NCI-H1694 treated with DMSO at 0.1 percent for 48 hours (cell line): ENCODE results near the gene ASXL1.

Experiments
- DNase-seq: peaks from one replicate; lab custom pipeline; 2025; lab: John Stamatoyannopoulos, UW

Gene ASXL1

GRCh38 chr20:32480371-32481241, 122.5 kb downstream of the ASXL1 start:
- no peak for DNase-seq

DNA sequence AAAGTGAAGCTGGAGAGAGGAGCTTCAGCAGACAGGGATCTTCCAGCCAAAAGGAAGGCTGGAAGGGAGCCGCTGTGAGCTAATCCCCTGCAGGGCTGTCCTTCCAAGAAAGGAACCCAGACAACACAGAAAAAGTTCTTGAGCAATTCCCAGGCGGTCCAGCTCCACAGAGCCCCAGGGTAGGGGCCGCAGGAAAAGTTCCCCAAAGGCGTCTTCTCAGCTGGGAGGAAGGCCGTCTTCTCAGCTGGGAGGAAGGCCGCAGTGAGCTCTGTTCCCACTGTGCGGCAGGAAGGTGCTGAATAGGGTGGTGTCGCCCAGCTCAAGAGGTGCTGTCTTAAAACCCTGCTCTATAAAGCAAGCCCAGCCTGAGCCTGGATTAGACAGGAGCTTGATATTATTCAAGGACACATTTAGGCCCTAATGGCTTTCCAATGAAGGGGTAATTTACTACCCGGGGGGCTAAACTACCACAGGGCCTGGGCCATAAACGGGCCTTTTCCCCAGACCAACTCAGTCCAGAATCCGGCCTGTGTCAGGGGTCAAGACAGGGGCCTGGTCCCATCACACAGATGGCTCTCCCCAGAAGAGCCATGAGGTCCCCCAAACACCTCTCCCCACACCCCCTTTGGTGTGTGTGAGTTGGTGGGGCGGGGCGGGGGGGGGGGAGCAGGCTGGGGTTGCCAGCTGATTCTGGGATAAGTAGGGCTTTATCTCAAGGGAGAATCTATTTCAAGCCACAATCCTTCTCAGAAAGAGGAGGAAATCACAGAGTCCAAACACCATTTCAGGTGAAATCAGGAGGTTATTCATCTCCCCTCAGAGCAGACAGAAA, 123.4 kb downstream of the ASXL1 start:
- no peak for DNase-seq

DNA sequence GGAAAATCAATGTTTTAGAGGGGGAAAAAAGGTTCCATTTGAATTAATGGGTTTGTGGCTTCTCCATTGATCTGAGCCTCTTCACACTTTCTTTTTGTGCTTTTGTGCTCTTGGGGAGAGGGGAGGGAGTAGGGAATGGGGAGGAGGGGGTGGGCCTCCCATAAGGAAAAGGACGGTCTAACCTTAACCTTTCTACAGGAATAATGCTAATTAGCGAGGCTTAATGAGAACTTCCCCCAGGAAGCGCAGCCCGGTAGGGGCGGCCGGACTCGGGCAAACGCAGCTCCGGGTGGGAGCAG, 124.0 kb downstream of the ASXL1 start:
- no peak for DNase-seq

GRCh38 chr20:32482442-32483261, 124.5 kb downstream of the ASXL1 start:
- DNase-seq, result no peak

DNA sequence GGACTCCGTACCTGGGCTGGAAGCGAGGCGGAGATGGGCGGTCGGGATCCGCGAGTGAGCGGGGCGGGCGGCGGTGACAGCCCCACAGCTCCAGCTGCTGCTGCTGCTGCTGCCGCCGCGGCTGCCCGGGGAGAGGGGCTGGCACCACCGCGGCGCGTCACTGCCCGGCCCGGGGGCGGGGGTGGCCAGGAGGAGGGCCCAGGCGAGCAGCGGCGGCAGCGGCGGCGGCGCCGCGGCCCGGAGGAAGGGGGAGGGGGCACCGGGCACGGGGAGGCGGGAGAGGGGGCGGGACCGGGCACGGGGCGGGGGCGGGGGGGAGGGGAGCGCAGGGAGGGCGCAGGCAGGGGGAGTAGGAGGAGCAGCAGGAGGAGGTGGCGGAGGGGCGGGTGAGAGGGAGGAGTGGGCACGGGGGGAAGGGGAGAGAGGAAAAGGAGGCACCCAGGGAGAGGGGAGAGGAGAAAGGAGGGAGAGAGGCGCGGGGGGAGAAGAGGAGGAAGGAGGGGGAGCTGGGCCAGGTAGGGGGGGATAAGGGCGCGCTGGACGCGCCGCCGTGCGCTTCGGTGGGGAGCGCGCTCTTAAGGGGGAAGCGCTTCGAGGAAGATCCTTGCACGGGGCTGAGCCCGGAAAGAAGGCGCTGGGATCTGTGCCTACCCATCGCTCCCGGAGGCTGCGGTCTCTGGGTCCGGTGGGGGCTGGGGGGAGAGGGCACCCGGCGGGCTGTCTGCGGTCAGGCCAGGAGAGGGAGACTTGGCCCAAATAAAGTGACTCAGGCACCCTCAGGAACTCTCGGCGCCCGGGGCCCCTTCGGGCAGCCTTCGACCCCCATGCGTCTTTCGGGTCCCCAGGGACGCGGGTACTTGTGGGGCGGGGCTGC, 125.5 kb downstream of the ASXL1 start:
- peak; percentile 57 for DNase-seq

DNA sequence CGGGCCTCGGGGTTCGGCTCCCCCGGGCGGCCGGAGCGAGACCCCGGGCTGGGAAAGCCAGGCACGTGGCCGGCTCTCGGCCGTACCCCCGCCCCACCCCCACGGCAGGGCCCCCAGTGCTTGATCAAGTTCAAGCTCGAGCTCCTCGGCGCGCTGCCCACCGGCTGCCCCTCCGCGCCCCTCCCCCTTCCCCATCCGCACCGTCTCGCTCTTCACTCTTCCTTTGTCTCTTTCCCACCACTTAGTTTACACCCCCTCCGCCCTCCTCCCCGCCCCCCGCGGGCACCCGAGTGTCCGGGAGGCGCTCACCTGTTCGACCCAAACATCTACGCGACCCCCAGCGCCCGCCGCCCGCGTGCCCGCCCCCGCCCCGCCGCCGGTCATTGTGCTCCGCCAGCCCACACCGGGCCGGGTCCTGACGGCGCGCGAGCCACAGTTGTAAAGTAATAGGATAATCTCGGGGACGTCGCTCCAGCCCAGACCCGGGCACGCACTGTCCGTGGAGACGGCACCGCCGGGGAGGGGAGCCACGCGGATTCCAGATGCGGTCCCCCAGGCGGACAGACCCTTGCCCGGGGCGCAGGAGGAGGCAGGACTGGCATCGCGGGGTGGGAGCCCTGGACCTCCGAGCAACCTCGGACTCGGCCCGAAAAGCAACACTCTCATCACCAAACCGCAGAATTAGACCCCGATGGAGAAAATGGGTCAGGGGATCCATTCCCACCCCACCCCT, 126.3 kb downstream of the ASXL1 start:
- no peak for DNase-seq

GRCh38 chr20:32484958-32485769, 127.0 kb downstream of the ASXL1 start:
- DNase-seq, result peak; percentile 74

DNA sequence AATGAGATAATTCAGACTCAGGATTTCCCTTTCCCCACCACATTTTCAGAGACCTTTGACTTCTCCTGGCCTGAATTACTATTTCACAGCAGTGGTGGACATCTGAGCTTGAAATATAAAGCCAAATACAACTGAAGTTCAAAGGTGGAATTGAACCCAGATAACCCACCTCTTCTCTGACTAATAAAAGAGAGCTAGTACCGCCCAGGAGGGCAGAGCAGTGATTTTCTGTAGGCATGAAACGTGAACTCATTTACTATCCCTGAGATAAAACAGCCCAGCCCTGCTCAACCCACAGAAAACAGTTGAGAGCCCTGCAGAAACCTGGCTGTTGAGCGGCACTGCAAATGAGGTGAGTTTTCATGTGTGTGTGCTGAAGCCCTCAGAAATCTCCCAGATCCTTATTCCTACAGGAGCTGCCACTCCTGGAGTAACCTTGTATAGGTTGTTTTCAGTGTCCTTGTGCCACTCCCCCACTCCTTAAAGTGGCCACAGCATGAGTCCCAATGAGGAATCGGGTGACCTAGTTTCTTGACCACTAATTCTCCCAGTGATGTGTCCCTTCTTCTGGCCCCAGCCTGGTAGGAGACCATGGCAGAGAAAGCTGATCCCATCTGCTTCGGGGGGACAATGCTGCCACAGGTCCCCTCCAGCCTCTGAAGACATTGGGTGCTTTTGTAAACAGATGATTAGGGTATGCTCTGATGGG, 127.8 kb downstream of the ASXL1 start:
- no peak for DNase-seq

DNA sequence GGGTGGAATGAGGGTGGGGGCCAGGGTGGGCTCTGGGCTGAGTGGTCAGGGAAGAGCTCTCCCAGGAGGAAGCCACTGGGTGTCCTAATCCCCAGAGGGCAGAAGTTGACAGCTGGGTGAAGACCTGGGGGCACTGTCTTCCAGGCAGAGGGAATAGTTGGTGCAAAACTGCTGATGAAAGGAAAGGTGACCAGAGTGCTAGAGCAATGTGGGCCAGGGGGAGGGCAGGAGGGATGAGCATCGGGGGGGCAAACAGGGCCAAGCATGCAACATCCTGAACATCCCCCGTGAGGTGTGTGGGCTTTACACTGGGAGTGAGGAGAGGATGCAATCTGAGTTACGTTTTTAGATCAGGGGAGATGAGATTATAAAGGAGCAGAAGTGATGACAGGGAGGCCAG, 129.2 kb downstream of the ASXL1 start:
- DNase-seq, result no peak

DNA sequence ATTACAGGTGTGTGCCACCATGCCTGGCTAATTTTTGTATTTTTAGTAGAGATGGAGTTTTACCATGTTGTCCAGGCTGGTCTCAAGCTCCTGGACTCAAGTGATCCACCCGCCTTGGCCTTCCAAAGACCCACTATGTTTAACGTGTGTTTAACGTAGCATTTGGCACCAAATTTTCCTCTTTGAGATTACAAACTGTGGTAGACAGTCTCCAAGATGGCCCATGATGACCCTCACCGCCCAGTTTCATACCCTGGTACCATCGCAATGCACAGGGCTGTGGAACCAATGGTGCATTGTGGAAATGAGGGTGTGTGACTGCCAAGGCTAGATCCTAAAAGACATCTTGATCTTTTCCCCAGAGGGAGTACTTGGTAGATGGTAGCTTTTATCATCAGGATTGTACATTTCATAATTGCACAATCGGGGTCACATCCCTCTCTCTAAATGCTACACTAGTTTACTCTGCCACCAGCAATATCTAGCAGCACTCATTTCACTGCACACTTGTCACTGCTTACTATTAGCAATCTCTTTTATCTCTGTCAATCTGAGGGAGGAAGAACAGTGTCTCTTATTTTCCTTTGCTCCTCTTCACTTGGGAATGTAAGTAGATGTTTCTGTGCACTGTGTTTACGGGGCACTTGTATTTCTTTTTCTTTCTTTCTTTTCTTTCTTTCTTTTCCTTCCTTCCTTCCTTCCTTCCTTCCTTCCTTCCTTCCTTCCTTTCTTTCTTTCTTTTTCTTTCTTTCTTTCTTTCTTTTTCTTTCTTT, 130.1 kb downstream of the ASXL1 start:
- no peak for DNase-seq
